ENCODE data around the gene GRIK3. TPM values are rescaled to one million over a fixed set of nuclear protein-coding genes. Genes with fewer than 3 reads are reported as not detected.

GRIK3 gene
- total RNA-seq, 2 experiments from 2014 or later = not detected

GRCh38 chr1:36872126-36872754 lies 162.1 kb downstream of the GRIK3 start:
- Mint-ChIP-seq H3K4me3 (no peak overlapping the region), H3K27me3 (no peaks in the 10 kb centered on the region), H3K36me3 (ENCODE audit: low read depth) (no peaks in the 10 kb centered on the region), H3K9me3 (no peaks in the 10 kb centered on the region), H3K27ac (no peak overlapping the region), H3K4me1 (no peaks in the 10 kb centered on the region)
- DNase-seq = no peak
- ChIA-PET CTCF (no interaction called here), POLR2A (no interaction called here)

GRCh38 chr1:36871146-36871971 lies 163.0 kb downstream of the GRIK3 start:
- DNase-seq = no peak
- Mint-ChIP-seq H3K9me3 (no peaks in the 10 kb centered on the region), H3K27me3 (no peaks in the 10 kb centered on the region), H3K36me3 (ENCODE audit: low read depth) (no peaks in the 10 kb centered on the region), H3K27ac (no peak overlapping the region), H3K4me1 (no peaks in the 10 kb centered on the region), H3K4me3 (no peak overlapping the region)
- ChIA-PET POLR2A (no interaction called here), CTCF (no interaction called here)

- H3K27ac Mint-ChIP-seq = no peak overlapping the region
- POLR2A ChIA-PET = no interaction called here
- no peaks in the 10 kb centered on the region for H3K9me3 Mint-ChIP-seq
- no peak for DNase-seq
- no peaks in the 10 kb centered on the region for H3K27me3 Mint-ChIP-seq
- CTCF ChIA-PET = no interaction called here
- no peaks in the 10 kb centered on the region for H3K4me1 Mint-ChIP-seq
- no peaks in the 10 kb centered on the region for H3K36me3 Mint-ChIP-seq (ENCODE audit: low read depth)
- no peak overlapping the region for H3K4me3 Mint-ChIP-seq
Measured at GRCh38 chr1:36869826-36870225, 164.5 kb downstream of the GRIK3 start.

GRCh38 chr1:36869054-36869453 lies 165.3 kb downstream of the GRIK3 start:
- H3K4me3 Mint-ChIP-seq = no peak overlapping the region
- H3K4me1 Mint-ChIP-seq = no peaks in the 10 kb centered on the region
- H3K36me3 Mint-ChIP-seq (ENCODE audit: low read depth) = no peaks in the 10 kb centered on the region
- H3K27me3 Mint-ChIP-seq = no peaks in the 10 kb centered on the region
- no peak overlapping the region for H3K27ac Mint-ChIP-seq
- H3K9me3 Mint-ChIP-seq = no peaks in the 10 kb centered on the region
- ChIA-PET CTCF (interaction anchor here (1.0 kb wide), 1 partner anchor 41 kb away, joined by 3 read pairs; no protein-coding TSS in a partner anchor), POLR2A (no interaction called here)
- DNase-seq = no peak

- no peaks in the 10 kb centered on the region for H3K36me3 Mint-ChIP-seq (ENCODE audit: low read depth)
- POLR2A ChIA-PET = no interaction called here
- DNase-seq = no peak
- H3K4me1 Mint-ChIP-seq = no peaks in the 10 kb centered on the region
- no peak overlapping the region for H3K4me3 Mint-ChIP-seq
- no peaks in the 10 kb centered on the region for H3K9me3 Mint-ChIP-seq
- H3K27me3 Mint-ChIP-seq = no peaks in the 10 kb centered on the region
- H3K27ac Mint-ChIP-seq = no peak overlapping the region
- CTCF ChIA-PET = no interaction called here
Measured at GRCh38 chr1:36867575-36867974, 166.7 kb downstream of the GRIK3 start.

GRCh38 chr1:36866169-36866814 lies 168.0 kb downstream of the GRIK3 start:
- POLR2A ChIA-PET = no interaction called here
- H3K27ac Mint-ChIP-seq = no peak overlapping the region
- CTCF ChIA-PET = no interaction called here
- no peaks in the 10 kb centered on the region for H3K27me3 Mint-ChIP-seq
- no peaks in the 10 kb centered on the region for H3K9me3 Mint-ChIP-seq
- no peaks in the 10 kb centered on the region for H3K36me3 Mint-ChIP-seq (ENCODE audit: low read depth)
- H3K4me1 Mint-ChIP-seq = no peaks in the 10 kb centered on the region
- DNase-seq = no peak
- no peak overlapping the region for H3K4me3 Mint-ChIP-seq

GRCh38 chr1:36865602-36865900 lies 168.8 kb downstream of the GRIK3 start:
- Mint-ChIP-seq H3K27ac (no peak overlapping the region), H3K4me3 (no peak overlapping the region), H3K4me1 (no peaks in the 10 kb centered on the region), H3K36me3 (ENCODE audit: low read depth) (no peaks in the 10 kb centered on the region), H3K27me3 (no peaks in the 10 kb centered on the region), H3K9me3 (no peaks in the 10 kb centered on the region)
- no peak for DNase-seq
- CTCF ChIA-PET = no interaction called here
- POLR2A ChIA-PET = no interaction called here

GRCh38 chr1:36864823-36865601 lies 169.3 kb downstream of the GRIK3 start:
- CTCF ChIA-PET = interaction anchor here (0.7 kb wide), 1 partner anchor 10 kb away, joined by 3 read pairs; no protein-coding TSS in a partner anchor
- H3K27ac Mint-ChIP-seq = no peak overlapping the region
- POLR2A ChIA-PET = no interaction called here
- no peaks in the 10 kb centered on the region for H3K36me3 Mint-ChIP-seq (ENCODE audit: low read depth)
- H3K9me3 Mint-ChIP-seq = no peaks in the 10 kb centered on the region
- H3K4me3 Mint-ChIP-seq = no peak overlapping the region
- no peak for DNase-seq
- H3K27me3 Mint-ChIP-seq = no peaks in the 10 kb centered on the region
- H3K4me1 Mint-ChIP-seq = no peaks in the 10 kb centered on the region

GRCh38 chr1:36864182-36864822 lies 170.0 kb downstream of the GRIK3 start:
- Mint-ChIP-seq H3K4me1 (no peaks in the 10 kb centered on the region), H3K27me3 (no peaks in the 10 kb centered on the region), H3K4me3 (no peak overlapping the region), H3K9me3 (no peaks in the 10 kb centered on the region), H3K27ac (no peak overlapping the region), H3K36me3 (ENCODE audit: low read depth) (no peaks in the 10 kb centered on the region)
- ChIA-PET POLR2A (no interaction called here), CTCF (interaction anchor here (0.7 to 1.4 kb wide), 2 partner anchors 10 to 13 kb away, joined by 3 read pairs; no protein-coding TSS in a partner anchor)
- peak; percentile 16 for DNase-seq

GRCh38 chr1:36863500-36863899 lies 170.8 kb downstream of the GRIK3 start:
- no peak for DNase-seq
- POLR2A ChIA-PET = no interaction called here
- Mint-ChIP-seq H3K27me3 (no peaks in the 10 kb centered on the region), H3K4me3 (no peak overlapping the region), H3K27ac (no peak overlapping the region), H3K9me3 (no peaks in the 10 kb centered on the region), H3K4me1 (no peaks in the 10 kb centered on the region), H3K36me3 (ENCODE audit: low read depth) (no peaks in the 10 kb centered on the region)
- CTCF ChIA-PET = interaction anchor here (0.6 to 1.4 kb wide), 2 partner anchors 12 to 94 kb away, joined by 3 read pairs; no protein-coding TSS in a partner anchor

- no peak overlapping the region for H3K27ac Mint-ChIP-seq
- no peaks in the 10 kb centered on the region for H3K27me3 Mint-ChIP-seq
- POLR2A ChIA-PET = no interaction called here
- no peaks in the 10 kb centered on the region for H3K4me1 Mint-ChIP-seq
- CTCF ChIA-PET = interaction anchor here (0.6 to 1.4 kb wide), 2 partner anchors 12 to 94 kb away, joined by 3 read pairs; no protein-coding TSS in a partner anchor
- no peaks in the 10 kb centered on the region for H3K9me3 Mint-ChIP-seq
- no peaks in the 10 kb centered on the region for H3K36me3 Mint-ChIP-seq (ENCODE audit: low read depth)
- no peak overlapping the region for H3K4me3 Mint-ChIP-seq
- no peak for DNase-seq
Measured at GRCh38 chr1:36863061-36863460, 171.3 kb downstream of the GRIK3 start.

GRCh38 chr1:36861375-36861774 lies 172.9 kb downstream of the GRIK3 start:
- DNase-seq = no peak
- no peaks in the 10 kb centered on the region for H3K27me3 Mint-ChIP-seq
- H3K4me3 Mint-ChIP-seq = no peak overlapping the region
- ChIA-PET CTCF (interaction anchor here (1.6 kb wide), 1 partner anchor 13 kb away, joined by 4 read pairs; no protein-coding TSS in a partner anchor), POLR2A (no interaction called here)
- no peak overlapping the region for H3K27ac Mint-ChIP-seq
- no peaks in the 10 kb centered on the region for H3K9me3 Mint-ChIP-seq
- H3K4me1 Mint-ChIP-seq = no peaks in the 10 kb centered on the region
- no peaks in the 10 kb centered on the region for H3K36me3 Mint-ChIP-seq (ENCODE audit: low read depth)

All from activated CD4-positive, alpha-beta T cell treated with anti-CD3 and anti-CD28 coated beads, Interleukin-2, amount 10 ng/mL, durations not matched to agents 7 days and 5 days (primary cell).